GM19328 (cell line): Measurements from ENCODE around the gene C9orf85.
"Not testable (repeated sequence)": the region's sequence is repeated elsewhere in the genome, so short reads cannot be mapped to it uniquely, and the experiment has no call there.

Source experiments
- ATAC-seq: cut with Tn5 transposase; IDR thresholded peaks from one replicate; pipeline ENCODE4 v1.9.1; 2021; ENCODE audit warnings: mild to moderate bottlenecking, moderate library complexity; ENCODE audit not compliant: unreplicated experiment

Gene C9orf85

GRCh38 chr9:71937898-71938297 lies 26.5 kb downstream of the C9orf85 start:
- ATAC-seq = no peak

DNA sequence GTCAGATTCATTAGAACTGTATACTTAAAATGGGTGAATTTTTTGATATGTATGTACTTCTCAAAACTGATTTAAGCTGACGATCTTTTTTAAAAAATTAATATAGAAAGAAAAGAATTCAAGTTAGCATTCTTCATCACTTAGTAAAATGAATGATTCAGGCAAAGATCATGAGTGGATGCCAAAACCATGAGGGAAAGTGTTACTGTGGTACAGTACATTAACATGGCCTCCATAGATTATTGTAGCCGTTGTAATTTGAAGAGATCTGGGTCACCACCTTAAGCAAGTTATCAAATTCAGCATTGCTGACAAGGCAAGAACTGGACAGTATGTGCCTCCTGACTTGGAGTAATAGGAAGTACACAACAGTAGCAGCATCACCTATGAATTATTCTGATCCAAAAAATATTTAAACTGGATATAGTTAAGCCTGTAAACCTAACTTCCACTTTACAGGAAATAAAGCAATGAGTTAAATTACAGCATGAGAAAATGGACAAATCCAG lies 29.7 kb downstream of the C9orf85 start:
- ATAC-seq = no peak

DNA sequence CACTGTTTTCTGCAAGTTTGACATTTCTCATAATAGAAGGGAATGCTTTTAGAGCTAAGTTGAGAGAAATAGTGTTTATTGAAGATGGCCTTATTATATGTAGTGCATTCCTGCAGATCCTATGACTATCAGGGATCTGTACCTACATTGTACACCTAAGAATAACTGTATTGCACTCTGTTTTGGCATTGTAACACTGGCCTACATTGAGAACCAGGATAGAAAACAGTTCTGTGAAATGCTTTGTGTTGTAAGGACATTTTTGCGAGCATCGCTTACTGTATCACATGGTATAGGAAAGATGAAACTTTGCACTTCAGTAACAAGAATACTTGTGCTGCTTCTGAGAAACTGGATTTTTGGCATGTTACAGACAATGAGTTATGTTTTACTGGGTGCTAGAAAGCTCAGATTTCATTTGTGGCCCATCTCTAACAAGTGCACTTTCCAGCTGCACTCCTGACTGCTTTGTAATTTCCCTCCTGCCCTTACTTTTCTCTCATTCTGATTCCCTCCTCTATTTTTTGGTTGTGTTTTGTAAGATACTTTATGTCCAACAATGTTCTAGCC lies 30.6 kb downstream of the C9orf85 start:
- ATAC-seq = no peak

DNA sequence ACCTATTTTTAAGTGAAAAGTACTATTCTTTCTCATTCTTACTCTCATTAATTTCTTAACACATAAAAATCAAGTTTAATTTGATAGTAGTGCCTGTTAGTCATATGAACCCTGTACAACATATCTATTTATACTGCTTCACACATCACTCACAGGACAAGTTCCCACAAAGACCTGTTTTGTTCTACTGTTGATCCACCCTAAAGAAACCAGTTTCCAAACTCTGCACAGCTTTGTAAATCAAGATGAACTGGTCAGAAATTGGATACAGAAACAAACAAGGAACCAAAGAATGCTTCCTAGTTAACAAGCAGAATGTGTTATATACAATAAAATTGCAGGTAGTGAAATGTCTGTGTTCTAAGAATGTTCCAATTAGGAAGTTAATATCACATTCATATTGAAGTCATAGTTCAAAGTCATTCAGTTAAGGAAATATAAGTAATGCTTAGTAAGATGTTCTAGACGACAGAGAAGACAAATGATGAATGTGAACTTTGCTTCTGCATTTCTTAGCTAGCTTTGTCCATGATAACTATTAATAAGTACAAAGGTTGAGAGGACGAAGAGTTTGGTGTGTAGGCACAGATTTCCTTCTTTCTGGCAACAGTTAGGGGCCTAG lies 33.4 kb downstream of the C9orf85 start:
- no peak for ATAC-seq

DNA sequence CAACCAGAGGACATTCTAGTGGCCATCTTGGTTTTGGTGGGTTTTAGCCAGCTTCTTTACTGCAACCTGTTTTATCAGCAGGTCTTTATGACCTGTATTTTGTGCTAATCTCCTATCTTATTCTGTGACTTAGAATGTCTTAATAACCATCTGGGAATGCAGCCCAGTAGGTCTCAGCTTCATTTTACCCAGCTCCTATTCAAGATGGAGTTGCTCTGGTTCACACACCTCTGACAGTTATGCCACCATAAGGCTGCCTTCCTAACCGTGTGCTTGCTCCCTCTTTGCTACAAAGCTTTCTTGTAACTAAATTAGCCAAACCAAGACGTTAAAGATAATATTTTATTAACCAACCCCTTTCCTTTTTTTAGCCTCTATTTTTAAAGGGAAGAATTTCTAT lies 43.2 kb downstream of the C9orf85 start:
- ATAC-seq = not testable (repeated sequence)

DNA sequence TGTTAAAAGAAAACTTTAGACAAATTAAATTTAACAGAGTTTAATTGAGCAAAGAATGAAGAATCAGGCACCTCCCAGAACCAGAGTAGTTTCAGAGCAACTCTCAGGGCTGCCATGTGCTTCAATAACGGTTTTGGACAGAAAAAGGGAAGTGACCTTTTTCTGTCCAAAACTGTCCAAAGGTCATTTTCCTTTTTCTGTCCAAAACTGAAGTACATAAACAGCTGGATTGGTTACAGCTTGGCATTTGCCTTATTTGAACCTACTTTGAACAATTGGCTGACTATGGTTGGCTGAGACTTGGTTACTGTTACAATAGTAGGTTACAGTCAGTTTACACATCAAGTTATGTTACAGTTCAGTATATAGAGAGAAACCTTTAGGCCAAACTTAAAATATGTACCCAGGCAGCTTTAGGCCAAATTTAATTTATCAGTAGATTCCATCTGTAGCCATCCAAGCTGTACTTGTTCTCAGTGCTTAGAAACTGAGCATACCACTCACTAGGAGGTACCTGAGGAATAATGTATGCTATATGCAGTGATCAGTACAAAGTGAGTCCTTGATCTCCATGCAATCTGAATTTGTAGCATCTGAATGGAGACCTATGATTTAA lies 44.0 kb downstream of the C9orf85 start:
- no peak for ATAC-seq

GRCh38 chr9:71962328-71962727 lies 50.9 kb downstream of the C9orf85 start:
- no peak for ATAC-seq

- ATAC-seq = not testable (repeated sequence)
These were observed 52.1 kb downstream of the C9orf85 start for GRCh38 chr9:71963471-71963996.

- no peak for ATAC-seq
These were observed 54.0 kb downstream of the C9orf85 start for GRCh38 chr9:71965403-71965802.

GRCh38 chr9:71966601-71967000 lies 55.2 kb downstream of the C9orf85 start:
- no peak for ATAC-seq

DNA sequence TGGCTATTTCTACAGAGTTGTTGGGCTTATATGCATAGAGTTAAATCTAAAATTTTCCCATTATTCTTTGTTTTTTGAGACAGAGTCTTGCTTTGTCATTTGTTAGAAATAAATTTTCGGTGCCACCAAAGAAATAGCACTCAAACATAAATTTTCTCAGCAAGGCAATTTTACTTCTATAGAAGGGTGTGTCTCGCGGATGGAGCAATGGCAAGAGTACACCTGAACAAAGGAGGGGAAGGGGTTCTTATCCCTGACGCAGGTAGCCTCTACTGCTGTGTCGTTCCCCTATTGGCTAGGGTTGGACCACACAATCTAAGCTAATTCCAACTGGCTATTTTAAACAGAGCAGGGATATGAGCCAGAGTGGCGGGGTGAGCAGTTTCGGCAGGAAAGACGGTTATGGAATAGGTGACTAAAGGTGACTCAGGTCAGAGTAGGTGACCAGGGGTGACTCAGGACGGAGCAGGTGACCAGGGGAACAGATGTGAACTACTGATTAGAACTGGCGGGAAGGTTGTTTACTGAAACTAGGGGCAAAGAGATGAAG lies 57.2 kb downstream of the C9orf85 start:
- ATAC-seq = no peak

GRCh38 chr9:71975833-71976232 lies 64.4 kb downstream of the C9orf85 start:
- no peak for ATAC-seq

DNA sequence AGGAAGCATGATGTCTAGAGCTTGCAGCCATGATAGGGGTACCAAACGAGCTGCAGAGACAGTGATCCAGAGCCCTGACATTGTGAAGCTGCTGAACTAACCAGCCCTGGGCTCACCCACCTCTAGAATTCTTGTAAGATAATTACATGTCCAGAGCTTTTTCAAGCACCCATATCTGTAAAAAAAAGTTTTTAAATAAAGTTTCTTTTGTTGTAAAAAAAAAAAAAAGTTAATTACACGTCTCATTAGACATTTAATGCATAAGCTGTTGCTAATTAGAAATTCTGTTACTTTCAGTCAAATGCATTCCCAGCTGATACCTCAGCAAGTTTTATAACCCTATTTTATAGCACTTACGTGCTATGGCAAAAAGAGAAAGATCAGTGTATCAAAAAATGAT lies 65.6 kb downstream of the C9orf85 start:
- ATAC-seq = no peak

GRCh38 chr9:71980266-71981190 lies 69.1 kb downstream of the C9orf85 start:
- no peak for ATAC-seq

- ATAC-seq = no peak
These were observed 70.5 kb downstream of the C9orf85 start for GRCh38 chr9:71981944-71982343.

DNA sequence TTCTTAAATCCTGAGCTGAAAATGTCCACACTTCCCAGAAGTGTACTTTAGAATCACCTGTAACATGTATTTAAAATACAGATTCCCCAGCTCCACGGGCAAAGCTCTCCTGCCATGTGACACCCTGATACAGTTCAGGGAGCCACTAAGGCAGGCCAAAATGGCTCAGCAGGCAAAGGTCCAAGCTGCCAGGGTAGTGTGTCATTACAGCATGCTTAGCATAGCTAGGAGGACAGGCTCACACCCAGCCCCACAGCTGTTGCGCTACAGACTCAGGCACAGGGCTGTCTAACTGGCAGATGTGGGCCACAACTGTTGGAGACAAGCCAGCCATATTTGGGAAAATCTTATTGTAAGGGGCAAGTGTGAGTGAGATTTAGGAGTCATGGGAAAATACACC lies 73.0 kb downstream of the C9orf85 start:
- no peak for ATAC-seq

DNA sequence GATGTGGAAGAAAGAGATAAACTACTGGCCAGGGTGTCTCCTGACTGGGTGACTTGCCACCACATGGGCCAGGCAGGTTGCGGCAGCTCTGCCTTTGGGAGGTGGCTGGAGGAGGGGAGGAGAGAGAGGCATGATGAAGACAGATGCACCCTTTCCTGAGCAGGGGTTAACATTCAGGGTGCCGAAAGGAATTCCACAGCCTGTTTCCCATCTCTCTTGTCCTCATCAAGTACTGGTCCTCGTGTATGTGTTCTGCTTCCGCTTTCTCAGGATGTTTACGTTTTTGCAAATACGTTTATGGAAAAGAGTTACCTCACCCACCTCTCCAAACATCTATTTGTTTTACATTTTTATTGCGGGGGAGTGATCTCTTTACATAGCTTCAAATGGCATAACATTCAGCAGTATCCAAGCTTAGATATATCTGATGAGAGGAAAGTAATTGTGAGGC lies 73.4 kb downstream of the C9orf85 start:
- ATAC-seq = no peak

DNA sequence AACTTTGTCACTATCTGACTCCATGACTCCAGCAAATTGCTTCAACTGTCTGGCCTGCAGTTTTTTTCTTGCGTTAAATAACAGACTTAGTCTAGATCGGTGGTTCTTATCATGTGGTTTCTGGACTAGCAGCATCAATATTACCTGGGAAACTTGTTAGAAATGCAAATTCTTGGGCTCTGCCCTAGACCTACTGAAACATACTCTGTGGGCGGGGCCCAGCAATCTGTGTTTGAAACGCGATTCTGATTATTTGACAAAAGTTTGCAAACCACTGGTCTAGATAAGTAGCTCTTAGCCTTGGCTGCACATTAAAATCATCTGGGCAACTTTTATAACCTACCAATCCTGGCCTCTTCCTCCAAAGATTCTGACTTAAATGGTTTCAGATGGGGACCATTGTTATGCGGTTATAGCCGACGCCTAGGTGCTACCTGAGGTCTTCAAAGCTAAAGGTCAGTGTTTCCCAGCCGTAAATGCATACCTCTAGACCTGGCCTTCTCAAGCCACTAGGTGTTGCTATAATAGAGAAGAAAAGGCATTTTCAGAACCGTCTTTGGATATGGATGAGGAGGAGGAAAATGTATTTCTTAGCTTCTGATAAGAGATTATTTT lies 74.0 kb downstream of the C9orf85 start:
- no peak for ATAC-seq

DNA sequence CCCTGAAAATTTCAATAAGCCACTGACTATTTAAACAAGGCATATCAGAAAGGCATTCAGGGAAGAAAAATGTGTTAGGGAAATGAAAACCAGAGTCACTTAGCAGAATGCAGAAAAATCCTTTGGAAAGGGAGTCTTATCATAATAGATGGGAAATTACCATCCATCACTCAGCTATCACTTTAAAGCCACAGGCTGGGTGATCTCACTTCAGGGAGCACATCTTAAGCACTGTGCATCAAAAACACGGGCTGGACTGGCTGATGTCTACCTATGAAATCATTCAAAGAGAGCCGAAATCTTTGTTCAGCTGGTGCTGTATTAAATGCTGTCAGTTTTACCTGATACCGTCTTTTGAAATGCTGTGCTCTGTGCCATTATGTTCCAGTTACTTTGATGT lies 75.5 kb downstream of the C9orf85 start:
- ATAC-seq = no peak
